HCT116 (cell line): ENCODE data around the gene CFAP46.

Experiments
- CEBPB ChIP-seq: IDR thresholded peaks from 2 replicates; pipeline ENCODE4 v1.6.1; 2012; ENCODE audit warnings: low read depth
- CTCF ChIP-seq, 3 experiments: fragments of 200-600 bp in 1 of 3; sonication (generic) in 1 of 3; IDR thresholded peaks in 2 of 3; conservative IDR thresholded peaks in 1 of 3; 2 replicates each; pipeline ENCODE4 v1.5.1; 2012 to 2017; ENCODE audit warnings: low read depth in 2 of 3, low read length in 2 of 3, antibody characterized with exemption in 1 of 3, borderline replicate concordance in 1 of 3, control low read depth in 1 of 3, mild to moderate bottlenecking in 1 of 3, mixed read lengths in 1 of 3, mixed run types in 1 of 3, moderate library complexity in 1 of 3; ENCODE audit not compliant: insufficient read depth in 1 of 3
- ELF1 ChIP-seq: IDR thresholded peaks from 2 replicates; pipeline ENCODE4 v1.6.1; 2012; ENCODE audit warnings: low read depth, borderline replicate concordance
- EZH2 ChIP-seq: fragments of 200-600 bp; sonication (generic); IDR thresholded peaks from 2 replicates; pipeline ENCODE4 v1.6.1; 2017; ENCODE audit warnings: antibody characterized with exemption, mixed run types
- EZH2phosphoT487 ChIP-seq: fragments of 200-600 bp; IDR thresholded peaks from 2 replicates; pipeline ENCODE4 v1.6.1; 2018; ENCODE audit warnings: antibody characterized with exemption, borderline replicate concordance
- JUND ChIP-seq: IDR thresholded peaks from 2 replicates; pipeline ENCODE4 v1.6.1; 2012
- MAX ChIP-seq: IDR thresholded peaks from 2 replicates; pipeline ENCODE4 v1.6.1; 2012
- POLR2AphosphoS5 ChIP-seq: IDR thresholded peaks from 2 replicates; pipeline ENCODE4 v1.6.1; 2011; ENCODE audit warnings: mild to moderate bottlenecking, low read depth, low read length, moderate library complexity
- REST ChIP-seq: IDR thresholded peaks from 2 replicates; pipeline ENCODE4 v1.6.1; 2012; ENCODE audit warnings: low read depth

GRCh38 chr10:132907821-132908620, 34.3 kb downstream of the CFAP46 start:
- TF ChIP-seq CTCF (IDR thresholded peaks at IDR 0.05 in 2 of 3, conservative IDR thresholded peaks at IDR 0.05 in 1 of 3; ENCODE audit: borderline replicate concordance in 1 of 3, insufficient read depth in 1 of 3, low read depth in 2 of 3, low read length in 2 of 3) (no peak), POLR2AphosphoS5 (no peak), JUND (no peak), REST (no peak), CEBPB (no peak), EZH2 (no peak), ELF1 (no peak), EZH2phosphoT487 (no peak), MAX (no peak)
